T-helper 1 cell treated with Interleukin-12 subunit alpha and Interleukin-12 subunit beta and Interleukin-4 antibody, amounts not matched to agents 30 ng/mL and 1 ng/mL, for 36 hours (primary cell): ENCODE data around the gene ZNF335. TPM values are rescaled to one million over a fixed set of nuclear protein-coding genes. Genes with fewer than 3 reads are reported as not detected.

Experiments
- intact Hi-C: fragments of 100-400 bp; cut with micrococcal nuclease; formaldehyde crosslinking; loops from one replicate; pipeline ENCODE4 v1.15.1; 2024
- total RNA-seq: library from RNA; stranded (reverse); gene quantifications from 2 replicates; pipeline ENCODE4 v1.2.3, GENCODE V29; 2022

The ZNF335 gene
- total RNA-seq, 1 donor from 2014 or later, result 43.3 TPM

DNA sequence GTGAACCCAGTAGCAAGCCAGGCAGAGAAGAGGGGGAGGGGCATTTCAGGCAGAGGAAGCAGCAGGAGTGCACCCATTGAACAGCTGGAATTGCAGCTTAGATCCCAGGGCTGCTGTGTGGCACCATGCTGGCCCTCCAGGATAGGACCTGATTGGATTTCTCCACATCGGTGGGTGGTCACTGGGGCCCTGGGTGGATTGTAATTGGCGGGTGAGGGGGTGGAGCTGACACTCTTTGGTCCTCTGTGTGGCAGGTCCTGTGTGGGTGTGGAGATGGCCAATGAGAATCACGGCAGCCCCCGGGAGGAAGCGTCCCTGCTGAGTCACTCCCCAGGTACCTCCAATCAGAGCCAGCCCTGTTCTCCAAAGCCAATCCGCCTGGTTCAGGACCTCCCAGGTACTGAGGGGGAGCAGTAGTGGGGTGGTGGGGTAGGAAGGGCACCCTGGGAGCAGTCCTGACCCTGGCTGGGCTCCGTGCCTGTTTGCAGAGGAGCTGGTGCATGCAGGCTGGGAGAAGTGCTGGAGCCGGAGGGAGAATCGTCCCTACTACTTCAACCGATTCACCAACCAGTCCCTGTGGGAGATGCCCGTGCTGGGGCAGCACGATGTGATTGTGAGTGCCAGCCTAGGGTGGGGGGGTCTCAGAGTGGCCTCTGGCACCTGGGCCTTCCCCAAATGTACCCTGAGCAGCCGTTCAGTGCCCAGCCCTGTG is 33.1 kb downstream of the ZNF335 start:
- intact Hi-C loops, result loop anchor here (5.0 kb wide), 1 partner anchor 83 kb away; no protein-coding TSS in a partner anchor

DNA sequence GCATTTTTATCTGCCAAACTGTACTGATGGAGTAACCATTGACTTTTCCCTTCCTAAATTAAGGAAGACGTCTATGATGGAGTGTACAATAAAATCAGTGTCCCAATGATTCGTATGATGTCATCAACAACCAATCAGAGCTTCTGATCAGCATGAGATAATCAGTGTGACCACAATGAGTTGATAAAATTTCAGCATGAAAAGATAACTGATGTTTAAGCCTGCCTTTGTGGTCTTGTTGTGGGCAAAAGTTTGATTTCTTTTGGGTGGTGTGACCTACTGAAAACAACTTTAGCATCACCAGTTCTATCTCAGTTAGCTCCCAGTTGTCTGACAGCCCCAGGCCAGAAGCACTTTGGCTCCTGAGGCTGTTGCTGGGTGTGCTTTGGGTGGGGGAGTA is 34.2 kb downstream of the ZNF335 start:
- intact Hi-C loops, result loop anchor here (5.0 kb wide), 1 partner anchor 85 kb away; no protein-coding TSS in a partner anchor

DNA sequence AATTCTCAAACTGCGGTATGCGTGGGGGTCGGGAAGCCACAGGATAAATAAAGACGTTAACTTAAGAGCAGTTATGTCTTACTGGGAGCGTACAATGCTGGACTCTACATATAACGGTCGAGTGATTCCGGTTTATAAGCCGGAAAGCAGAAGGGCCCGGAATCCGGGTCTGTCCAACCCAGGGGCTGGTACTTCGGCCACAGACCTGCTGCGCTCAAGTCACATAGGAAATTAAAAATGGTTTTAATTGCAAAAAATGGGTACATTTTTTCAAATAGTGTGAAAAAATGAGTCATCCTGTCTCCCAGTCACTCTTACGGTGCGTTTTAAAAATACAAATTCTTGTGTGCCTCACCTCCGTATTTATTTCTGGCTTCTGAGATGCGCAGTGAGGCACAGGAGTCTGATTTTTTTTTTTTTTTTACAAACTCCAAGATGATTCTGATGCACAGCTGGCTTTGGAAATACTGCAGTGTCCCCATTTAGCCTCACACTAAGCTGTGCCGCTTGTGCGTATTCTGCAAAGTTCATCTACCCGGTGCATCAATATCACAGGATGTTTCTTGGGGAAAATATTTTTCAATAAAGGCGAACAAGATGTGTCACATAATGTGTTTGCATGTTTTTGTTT is 36.5 kb downstream of the ZNF335 start:
- intact Hi-C loops, result loop anchor here (1.0 to 5.0 kb wide), 12 partner anchors 24 to 754 kb away; partner anchors contain the start of genes ACOT8, DNTTIP1, NCOA5 and PIGT

DNA sequence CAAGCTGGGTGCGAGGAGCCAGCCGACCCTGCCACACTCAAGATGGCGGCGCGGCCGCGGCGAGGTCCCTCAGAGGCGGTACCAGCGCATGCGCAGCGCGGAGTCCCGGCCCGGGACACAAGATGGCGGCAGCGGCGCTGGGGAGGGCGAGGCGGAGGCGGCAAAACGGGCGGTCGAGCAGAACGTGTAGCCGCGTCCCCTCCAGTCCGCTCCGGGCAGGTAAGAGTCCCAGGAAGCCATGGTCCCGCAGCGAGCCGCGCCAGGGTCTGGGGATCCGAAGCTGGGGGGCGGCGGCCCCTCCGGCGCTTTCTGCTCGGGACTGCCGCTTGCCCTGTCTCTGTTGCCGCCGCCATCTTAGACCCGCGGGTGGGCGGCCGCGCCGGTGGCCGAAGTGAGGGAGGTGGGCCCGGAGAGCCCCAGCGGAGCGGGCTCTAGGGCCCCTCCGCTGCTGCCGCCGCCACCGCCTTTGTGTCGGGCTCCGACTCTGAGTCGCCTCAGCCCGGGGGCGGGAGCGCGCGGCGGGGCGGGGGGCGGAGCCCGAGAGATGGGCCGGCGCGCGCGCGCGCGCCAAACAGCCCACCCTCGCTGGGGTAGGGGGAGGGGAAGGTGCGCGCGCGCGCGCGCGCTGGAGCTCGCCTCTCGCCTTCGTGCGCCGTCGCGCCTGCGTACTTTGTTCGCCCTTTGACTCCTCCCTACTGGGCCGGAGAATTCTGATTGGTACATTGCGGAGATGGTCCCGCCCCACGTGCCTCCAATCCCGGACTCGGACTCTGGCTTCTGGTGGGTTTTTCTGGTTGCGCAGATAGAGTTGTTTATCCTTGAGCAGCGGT is 37.2 kb downstream of the ZNF335 start, which contains the start of gene PCIF1:
Gene PCIF1, plus strand, starts transcription at position 98 of the 830 bp plus-strand sequence. CDS start 4,317 bp downstream, outside the sequence.
- intact Hi-C loops, result loop anchor here (1.0 to 5.0 kb wide), 16 partner anchors 24 to 1412 kb away; partner anchors contain the start of genes ACOT8, CTSA, DNTTIP1 and NCOA5

DNA sequence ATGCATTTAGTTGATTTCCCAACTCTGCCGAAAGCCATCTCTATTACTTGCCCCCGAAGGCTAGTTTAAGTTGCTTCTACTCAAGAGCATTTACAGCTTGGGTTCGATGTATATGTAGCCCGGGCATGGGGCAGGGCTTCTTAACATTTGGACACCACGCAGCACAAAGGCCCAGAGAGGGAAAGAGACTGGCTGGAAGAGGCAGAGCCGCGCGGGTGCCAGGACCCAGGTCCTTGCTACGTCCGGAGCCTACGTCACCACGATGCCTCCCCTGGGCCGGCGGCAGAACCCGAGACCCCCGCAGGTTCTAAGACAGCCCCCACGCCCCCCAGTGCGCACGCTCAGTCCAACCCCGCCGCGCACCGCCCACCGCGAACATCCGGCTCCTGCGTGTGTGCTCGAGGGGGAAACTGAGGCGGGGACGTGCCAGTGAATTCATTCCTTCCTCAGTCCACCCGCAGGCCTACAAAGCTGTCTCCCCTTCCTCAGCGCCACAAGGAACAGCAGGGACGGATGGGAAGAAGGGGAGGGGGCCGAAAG is 37.9 kb downstream of the ZNF335 start:
- intact Hi-C loops, result loop anchor here (1.0 to 5.0 kb wide), 6 partner anchors 43 to 1413 kb away; partner anchors contain the start of genes CTSA, DNTTIP1, NEURL2 and STK4

DNA sequence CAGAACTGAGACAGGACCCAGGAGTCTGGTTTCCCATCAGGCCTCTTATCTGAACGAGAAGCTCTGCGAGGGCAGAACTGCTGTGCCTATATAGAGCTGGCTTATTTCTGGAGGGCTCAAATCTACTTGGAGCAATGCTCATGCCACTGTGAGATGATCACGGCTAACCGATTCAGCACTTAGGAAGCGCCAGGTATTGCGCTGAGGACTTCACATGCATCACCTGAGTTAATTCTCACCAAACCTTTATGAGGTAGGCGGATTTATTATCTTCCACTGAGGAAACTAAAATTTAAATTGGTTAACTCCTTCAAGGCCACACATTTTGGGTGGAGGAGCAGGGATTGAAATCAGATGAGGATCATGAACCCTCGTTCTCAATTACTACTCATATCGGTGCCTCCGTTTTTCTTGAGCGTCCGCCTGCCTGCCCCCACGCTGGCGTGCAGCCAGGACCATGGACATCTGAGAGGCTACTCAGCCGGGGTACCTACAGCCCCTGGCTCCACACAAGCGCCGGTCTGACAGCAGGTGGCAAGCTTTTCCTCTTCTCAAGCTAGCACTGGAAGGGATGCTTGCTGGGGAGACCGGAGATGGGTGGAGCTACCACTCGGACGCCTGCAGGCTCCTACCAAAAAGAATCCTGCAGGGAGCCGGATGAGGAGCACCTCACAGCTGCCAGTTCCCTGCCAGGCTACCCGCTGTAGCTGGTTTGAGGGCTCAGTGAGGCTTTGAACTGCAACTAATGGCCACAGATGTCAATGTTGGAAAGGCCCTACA is 38.5 kb downstream of the ZNF335 start:
- intact Hi-C loops, result loop anchor here (1.0 to 5.0 kb wide), 6 partner anchors 42 to 1414 kb away; partner anchors contain the start of genes CTSA, DNTTIP1, NEURL2 and STK4

DNA sequence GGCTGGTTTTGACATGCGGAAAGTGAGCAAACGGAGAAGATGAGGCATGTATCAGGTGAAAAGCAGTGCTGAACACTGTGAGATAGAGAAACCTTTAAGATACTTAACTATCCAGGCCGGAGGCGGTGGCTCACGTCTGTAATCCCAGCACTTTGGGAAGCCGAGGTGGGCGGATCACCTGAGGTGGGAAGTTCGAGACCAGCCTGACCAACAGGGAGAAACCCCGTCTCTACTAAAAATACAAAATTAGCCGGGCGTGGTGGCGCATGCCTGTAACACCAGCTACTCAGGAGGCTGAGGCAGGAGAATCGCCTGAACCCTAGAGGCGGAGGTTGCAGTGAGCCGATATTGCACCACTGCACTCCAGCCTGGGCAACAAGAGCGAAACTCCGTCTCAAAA is 40.3 kb downstream of the ZNF335 start:
- intact Hi-C loops, result loop anchor here (5.0 kb wide), 2 partner anchors 964 to 1416 kb away; partner anchors contain the start of gene STK4

DNA sequence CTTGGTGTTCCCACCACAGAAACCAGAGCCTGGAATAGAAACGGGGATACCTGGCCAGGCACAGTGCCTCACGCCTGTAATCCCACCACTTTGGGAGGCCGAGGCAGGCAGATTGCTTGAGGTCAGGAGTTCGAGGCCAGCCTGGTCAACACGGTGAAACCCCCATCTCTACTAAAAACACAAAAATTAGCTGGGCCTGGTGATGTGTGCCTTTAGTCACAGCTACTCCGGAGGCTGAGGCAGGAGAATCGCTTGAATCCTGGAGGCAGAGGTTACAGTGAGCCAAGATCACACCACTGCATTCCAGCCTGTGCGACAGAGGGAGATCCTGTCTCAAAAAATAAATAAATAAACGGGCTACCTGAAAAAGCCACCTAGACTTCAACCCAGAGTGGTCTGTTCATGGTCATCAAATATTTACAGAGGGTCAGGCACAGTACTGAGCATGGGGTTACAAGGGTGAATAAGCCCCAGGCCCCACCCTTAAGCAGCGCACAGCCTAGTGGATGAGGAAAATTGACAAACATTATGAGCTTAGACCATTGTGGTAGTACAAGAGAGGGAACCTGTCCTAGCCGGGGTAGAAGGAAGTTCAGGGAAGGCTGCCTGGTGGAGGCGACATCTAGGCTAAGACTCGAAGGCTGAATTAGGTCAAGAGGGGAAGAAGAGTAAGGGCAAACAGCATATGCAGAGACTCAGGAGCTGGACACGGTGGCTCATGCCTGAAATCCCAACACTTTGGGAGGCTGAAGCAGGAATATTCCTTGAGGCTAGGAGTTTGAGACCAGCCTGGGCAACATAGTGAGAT is 44.7 kb downstream of the ZNF335 start:
- intact Hi-C loops, result no loop called here

DNA sequence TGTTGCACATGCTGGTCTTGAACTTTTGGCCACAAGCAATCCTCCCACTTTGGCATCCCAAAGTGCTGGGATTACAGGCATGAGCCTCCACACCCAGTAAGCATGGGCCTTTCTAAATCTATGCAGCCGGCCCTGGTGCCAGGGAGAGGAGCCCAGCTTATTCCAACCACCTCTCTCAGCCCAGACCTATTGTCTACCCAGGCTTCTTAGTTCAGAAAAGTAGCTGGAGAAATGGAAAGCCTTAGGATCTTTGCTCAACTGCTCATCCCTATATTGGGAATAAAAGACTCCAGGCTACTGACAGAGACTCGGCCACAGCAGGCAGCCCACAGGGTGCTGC is 45.3 kb downstream of the ZNF335 start:
- intact Hi-C loops, result no loop called here

DNA sequence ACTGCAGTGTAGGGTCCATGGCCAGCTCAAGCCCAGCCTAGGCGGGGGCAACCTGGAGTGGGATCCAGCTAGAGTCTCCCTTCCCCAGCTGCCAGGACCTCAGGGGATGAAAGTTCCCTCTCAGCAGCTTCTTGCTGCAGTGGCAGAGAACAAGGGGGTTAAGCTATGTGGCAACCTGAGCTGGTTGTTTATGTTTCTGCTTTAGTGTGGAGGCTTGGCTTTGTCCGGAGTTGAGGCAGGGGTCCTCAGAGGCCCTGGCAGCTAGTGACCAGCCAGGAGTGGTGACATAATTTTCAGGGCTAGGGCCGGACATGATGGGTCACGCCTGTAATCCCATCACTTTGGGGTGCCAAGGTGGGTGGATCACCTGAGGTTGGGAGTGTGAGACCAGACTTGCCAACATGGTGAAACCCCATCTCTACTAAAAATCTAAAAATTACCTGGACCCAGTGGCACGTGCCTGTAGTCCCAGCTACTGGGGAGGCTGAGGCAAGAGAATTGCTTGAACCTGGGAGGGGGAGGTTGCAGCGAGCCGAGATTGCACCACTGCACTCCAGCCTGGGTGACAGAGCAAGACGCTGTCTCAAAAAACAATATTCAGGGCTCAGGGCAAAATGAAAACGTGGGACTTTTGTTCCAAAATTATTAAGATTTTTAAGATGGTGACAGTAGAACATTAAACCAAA is 46.0 kb downstream of the ZNF335 start:
- intact Hi-C loops, result no loop called here

DNA sequence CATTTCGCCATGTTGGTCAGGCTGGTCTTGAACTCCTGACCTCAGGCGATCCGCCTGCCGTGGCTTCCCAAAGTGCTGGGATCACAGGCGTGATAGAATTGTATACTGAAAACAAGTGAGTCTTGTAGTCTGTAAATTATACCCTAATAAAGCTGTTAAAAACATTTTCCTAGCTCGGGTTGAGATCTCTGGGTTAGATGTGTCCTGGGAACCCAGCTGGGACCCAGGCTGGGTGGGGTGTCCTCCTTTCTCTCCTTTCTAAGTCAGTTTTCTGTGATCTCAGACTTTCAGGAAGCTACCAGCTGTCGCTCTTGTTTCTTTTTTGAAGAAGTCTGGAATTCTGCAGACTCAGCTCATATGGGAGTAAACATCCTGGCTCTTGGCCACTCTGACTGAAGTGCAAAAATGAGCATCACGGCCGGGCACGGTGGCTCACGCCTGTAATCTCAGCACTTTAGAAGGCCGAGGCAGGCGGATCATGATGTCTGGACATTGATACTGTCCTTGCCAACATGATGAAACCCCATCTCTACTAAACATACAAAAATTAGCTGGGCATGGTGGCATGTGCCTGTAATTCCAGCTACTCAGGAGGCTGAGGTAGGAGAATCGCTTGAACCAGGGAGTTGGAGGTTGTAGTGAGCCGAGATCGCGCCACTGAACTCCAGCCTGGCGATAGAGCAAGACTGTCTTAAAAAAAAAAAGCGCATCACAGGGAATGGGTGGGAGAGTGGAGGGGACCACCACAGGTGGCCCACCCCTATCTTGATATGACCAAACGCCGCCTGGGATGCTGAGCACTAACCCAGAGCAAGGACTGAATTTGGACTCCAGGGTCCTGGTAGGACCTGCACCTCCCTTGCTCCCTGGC is 47.4 kb downstream of the ZNF335 start:
- intact Hi-C loops, result no loop called here

DNA sequence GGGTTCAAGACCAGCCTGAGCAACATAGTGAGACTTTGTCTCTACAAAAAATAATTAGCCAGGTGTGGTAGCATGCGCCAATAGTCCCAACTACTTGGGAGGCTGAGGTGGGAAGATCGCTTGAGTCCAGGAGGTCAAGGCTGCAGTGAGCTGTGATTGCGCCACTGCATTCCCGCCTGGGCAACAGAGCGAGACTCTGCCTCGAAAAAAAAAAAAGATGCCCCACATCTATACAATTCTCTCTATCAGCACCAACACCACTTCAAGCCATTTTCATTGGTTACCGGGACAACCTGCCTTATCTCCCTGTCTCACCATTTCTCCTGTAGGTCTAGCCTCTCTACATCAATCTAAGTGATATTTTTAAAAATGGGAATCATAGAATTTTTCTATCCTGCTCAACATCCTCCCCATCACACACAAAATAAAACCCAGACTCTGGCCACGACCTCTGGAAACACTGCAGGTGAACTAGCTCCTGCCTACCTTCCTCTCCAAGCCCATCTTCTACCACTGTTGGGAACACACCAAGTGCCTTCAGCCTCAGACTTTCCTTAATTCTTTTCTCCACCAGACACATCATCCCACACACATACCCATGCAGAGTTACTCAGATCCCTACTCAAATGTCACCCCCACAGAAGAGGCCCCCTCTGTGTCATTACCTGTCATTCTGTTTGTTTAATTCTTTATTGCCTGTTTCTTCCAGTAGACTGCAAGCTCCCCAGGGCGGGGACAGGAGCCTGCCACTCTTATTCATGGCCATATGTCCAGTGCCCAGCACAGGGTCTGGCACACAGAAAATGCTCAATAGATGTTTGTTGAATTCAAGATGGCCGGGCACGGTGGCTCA is 50.4 kb downstream of the ZNF335 start:
- intact Hi-C loops, result no loop called here

DNA sequence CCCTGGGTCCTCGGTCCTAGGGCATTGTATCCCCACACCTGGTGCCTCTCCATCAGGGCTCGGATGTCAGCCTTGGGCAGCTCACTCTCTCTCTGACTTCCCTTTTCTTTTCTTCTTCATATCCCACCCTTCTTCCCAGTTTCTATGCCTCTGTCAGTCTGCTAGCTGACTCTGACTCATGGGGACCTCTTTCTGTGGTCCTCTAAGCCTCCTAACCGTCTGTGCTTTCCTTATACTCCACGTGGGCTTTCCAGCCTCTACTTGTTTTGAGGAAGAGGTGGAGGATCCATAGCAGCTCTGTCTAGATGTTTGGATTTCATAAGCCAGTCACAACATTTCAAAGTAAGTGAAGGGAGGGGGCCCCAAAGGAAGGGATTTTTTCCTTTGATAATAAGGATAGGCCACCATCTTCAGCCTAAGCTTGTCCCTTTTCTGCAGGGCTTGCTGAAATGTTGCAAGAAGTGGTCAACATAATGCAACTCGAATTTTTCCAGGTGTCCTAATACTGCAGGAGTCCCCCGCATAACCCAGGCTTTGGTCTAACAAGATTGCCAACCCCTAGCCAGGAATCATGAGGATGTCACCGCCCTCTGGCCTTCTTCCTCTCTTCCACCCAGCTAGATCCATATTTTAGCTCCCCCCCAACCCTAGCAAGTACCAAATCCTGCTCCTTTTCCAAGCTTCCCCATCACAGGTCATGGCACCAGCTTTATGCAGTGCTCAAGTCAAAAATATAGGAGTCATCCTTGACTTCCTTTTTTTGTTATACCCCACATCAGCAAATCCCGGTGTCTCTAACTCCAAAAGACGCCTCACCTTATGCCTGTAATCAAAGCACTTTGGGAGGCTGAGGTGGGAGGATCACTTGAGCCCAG is 51.3 kb downstream of the ZNF335 start:
- intact Hi-C loops, result no loop called here

DNA sequence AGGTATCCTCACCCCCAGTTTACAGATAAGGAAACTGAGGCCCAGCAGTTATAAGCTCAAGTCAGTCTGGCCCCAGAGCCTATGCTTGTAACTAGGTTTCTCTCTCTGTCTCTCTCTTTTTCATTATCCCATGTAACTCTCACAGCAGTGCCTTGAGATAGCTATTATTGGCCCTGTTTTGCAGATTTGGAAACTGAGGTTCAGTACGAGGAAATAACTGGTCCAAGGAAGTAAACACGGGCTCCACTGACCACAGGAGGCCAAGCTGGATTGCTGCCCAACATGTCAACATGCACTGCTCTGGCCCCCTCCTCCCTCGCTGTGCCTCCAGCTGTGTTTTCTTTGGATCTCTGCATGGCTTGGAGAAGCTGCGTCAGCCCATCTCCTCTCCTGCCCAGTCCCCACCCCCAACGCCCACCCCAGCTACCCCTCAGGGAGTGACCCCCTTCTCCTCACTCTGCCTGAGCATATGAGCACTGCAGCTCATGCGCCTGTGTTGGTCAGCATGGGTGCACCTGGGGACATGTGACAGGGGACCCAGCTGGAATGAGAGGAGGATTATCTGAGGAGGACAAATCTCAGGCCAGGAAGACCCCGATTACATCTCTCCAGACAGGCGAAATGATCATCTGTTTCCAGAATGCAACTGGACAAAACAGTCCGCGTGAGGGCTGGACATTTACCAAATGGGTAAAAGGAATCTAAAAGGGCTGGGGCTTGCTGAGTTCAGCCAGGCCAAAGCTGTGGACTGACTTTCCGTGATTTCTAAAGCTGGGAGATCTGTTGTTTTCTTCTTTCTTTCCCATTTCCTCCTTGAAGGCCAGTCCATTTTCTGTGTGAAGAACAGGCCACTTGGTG is 52.2 kb downstream of the ZNF335 start:
- intact Hi-C loops, result no loop called here
